ENCODE results near the gene PGS1.

Gene PGS1

DNA sequence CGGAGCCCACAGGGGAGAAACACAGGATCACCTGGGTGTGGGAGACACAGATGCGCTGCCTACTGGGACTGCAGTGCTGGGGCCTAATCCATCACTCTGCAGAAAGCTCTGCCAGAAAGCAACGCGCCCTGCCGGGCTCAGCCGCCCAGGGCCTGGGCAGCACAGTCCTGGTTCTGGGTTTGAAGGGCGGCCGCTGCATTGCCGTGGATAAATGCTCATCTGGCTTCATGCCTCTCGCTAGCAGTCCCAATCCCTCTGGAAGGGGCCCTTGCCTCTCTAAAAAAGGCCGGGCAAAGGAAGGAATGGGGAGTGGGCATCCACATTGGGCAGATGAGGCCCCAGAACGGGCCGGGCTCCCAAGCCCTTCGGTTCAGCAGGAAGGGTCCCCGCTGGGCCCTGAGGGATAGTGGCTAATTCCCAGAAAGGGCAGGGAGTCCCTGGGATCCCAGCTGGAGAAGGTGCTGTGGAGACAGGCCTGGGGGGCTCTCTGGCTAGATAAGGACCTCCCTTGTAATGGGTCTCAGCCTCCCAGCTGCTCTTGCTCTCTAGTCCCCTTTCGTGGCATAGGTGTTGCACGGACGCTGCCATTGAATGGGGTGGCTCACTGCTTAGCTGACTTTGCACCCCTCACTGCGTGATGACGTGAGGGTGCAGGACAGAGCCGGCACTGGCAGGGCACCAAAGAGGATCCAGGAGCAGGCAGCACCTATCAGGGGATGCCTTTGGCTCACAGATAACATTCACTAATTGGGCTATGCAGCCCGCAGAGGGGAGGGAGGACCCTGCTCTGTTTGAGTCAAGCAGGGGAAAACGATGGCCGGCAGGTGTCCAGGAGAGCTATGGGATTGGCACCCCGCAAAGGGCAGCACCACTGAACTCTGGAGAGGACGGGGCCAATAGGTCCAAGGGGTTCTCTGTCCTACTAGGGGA is 88.6 kb downstream of the PGS1 start:
- no peak for DNase-seq (ENCODE audit: low read depth in 2 of 2, low spot score in 1 of 2)

DNA sequence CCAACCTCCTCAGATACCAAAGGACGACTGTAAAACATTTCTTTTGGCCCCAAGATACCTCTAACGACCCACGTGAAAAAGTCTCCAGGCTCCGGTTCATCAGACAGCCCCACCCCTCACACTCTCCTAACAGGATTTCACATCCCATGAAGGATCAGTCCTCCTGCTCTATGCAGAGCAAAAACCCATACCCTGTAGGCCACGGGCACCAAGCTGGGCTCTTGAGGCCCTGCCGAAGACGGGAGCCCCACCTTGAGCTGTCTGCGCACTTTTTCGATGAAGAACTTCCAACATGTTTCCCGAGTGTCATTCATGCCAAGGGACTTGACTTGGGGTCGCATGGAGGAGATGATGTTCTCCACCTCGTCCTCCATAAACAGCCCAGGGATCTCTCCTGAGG is 89.9 kb downstream of the PGS1 start:
- no peak for DNase-seq (ENCODE audit: low read depth in 2 of 2, low spot score in 1 of 2)

DNA sequence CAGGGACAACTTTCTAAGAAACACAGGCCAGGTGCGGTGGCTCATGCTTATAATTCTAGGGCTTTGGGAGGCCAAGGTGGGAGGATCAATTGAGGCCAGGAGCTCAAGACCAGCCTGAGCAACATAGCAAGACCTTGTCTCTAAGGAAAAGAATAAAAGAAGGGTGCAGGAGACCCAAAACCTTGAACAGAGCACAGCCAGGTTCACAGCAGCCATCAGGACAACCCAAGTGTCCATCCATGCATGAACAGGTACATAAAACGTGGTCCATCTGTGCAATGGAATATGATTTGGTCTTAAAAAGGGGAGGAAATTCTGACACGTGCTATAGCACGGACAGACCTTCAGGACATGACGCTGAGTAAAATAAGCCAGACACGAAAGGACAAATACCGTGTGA is 91.0 kb downstream of the PGS1 start:
- no peak for DNase-seq (ENCODE audit: low read depth in 2 of 2, low spot score in 1 of 2)

DNA sequence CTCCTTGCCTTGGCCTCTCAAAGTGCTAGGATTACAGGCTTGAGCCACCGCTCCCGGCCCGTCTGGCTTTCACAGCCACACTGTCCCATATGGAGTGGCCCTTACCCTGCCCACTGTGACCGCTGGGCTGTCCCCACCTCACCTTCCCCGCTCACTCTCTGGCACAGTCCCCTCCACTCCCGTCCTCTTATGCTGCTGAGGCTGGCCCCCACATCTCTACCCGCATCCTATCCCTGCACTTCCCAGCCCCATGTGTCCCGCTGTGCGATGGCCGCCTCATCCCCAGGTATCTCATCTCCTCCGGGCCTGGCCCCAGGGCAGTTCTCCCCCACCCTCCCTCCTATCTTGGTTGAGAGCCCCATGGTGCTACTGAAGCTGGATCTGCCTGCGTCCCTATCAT is 93.2 kb downstream of the PGS1 start:
- no peak for DNase-seq (ENCODE audit: low read depth in 2 of 2, low spot score in 1 of 2)

DNA sequence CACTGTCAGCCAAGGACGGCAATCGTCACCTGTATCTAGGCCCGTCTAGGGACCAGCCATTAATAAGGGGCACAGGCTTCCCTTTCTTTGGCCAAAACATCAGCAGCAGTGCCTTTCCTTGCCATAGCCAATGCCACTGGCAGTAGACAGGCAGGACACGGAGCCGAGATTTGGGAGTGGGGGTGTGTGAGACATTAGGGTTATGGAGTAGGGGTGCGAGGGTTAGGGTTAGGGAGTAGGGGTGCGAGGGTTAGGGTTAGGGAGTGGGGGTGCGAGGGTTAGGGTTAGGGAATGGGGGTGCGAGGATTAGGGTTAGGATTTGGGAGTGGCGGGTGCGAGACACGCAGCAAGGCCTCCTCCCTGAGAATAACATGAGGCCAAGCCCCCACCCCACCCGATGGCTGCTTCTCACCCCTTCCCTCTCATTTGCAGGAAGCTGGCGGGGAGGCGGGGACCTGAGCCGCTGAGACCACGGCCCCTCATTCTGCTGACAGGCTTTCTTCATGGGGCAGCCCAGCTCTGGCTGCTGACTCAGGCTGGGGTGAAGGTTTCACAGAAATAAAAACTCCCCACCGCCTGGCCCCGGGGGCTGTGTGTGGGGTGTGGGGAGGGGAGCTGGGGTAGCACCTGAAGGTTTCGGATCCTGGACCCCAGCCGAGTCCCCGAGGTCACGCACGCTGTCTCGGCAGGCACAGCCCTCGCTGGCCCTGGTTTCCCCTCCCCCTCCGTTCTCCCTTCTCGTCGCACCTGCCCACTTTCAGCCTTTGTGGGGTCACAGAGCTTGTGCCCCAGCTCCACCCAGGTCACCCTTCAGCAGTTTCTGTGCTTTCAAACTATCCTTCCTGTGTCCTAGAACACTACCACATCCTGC is 93.8 kb downstream of the PGS1 start:
- no peak for DNase-seq (ENCODE audit: low read depth in 2 of 2, low spot score in 1 of 2)

DNA sequence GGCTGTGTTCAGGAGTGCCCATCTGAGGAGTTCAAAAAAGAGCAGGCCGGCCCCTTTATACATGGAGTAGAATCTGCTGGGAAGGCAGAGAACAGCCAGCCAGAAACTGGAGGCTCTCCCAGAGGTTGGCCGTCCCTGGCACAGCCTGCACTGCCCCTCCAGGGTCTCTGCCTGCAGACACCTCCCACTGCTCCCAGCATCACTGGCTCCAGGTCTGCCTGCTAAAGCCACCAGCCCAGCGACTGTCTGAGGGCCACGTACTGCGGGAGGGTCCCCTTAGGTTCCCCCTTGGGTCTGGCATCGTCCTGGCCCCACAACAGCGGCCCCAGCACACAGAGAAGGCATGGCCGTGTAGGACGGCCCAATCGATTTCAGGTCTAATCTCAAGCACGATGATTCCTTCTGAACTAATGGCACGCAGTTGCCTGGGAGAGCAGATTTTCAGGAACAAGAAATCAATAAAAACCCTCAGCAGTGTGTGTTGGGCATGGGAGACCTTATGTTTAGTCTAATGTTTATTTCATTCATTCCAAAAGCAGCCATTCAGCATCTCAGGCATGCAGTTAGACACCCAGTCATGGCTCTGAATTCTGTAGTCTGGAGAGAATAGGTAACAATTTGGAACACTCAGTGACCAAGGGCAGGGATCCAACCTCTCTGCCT is 95.6 kb downstream of the PGS1 start:
- no peak for DNase-seq (ENCODE audit: low read depth in 2 of 2, low spot score in 1 of 2)
